ENCODE measurements around the gene AGBL1.
"Not testable (repeated sequence)": the region's sequence is repeated elsewhere in the genome, so short reads cannot be mapped to it uniquely, and the experiment has no call there.

Gene AGBL1

DNA sequence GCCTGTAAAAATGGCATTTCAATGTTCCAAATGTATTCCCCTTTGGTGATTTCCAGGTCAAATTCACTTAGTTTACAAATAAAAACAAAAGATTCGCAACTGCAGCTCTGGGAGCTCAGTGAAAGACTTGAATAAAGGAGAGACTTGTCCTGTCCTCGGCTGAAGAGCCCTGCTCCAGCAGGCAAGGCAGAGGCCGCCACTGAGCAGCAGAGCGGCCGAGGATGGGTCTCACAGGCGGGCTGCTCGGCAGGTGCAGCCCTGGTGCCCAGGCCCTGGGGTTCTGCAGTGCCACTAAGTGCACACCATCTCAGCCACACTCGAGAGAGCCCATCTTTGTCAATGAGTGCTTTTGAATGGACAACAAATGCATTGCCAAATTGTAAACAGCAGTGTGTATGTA is 856.2 kb downstream of the AGBL1 start:
- no peak for DNase-seq (ENCODE audit: low read depth in 3 of 3)

DNA sequence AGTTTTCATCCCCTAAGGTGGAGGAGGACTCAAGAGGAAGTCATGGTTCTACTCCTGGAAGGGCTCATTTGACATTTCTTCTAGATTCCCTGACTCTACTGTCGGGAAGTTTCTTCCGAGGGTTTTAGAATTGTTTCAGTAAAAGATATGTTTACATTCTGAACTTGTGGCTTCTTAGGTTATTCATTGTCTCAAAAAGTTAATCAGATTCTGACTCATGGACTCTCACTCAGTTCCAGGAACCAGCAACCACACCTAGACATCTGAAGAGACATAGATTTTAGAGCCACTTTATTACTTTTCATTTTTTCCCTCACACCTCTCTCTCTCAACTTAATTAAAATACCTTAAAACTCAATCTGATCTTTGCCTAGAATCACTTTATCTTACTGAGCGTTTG is 862.6 kb downstream of the AGBL1 start:
- no peak for DNase-seq (ENCODE audit: low read depth in 3 of 3)

DNA sequence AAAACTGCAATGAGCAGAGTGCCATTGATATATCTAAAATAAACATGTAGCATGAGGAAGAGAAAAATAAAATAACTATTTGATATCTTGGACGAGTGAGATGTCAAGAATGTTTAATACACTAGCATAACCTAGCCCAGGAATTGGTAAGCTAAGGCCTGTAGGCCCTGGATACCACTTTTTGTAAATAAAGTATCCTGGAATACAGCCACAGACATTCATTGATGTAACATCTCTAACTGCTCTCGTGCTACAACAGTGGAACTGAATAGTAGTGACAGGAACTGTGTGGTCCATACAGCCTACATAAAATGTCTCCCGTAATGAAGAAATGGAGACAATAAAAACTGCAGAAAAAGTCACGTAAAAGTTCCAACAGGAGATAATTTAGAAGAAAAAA is 869.0 kb downstream of the AGBL1 start:
- DNase-seq (ENCODE audit: low read depth in 3 of 3): no peak

DNA sequence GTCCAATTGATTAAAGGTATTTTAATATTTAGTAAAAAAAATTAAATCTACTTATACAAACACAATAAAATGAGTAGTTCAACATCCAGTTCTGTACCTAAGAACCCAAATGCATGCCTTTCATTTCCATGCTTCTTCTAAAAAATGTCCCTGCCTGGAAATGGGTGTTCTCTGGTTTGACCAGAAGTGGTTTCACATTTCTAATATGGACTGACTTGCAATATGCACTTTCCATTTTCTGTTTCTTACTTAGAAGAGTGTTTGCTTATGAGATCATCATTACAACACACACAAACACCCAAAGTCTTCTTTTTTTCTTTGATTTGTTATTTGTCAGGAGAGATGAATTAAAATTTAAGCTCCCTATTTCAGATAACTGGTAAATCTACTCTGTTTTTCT is 879.6 kb downstream of the AGBL1 start:
- DNase-seq (ENCODE audit: low read depth in 3 of 3): no peak

DNA sequence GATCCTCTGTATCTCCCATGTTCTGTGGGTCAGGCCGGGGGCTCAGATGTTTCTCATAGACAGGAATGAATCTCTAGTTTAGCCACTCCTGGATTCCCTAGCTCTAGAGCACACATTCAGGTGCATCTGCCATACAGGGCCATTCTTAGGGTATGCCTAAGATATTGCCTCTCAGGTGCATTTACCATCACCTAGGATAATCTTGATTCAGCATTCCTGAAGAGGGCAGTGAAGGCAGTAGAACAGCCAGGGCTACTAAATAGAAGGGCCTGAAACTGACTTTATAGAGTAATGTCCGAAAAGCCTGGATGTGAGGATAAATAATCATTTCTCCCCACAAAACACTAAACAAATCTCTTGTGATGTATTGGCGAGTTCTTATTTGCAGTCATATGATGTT is 882.0 kb downstream of the AGBL1 start:
- no peak for DNase-seq (ENCODE audit: low read depth in 3 of 3)

DNA sequence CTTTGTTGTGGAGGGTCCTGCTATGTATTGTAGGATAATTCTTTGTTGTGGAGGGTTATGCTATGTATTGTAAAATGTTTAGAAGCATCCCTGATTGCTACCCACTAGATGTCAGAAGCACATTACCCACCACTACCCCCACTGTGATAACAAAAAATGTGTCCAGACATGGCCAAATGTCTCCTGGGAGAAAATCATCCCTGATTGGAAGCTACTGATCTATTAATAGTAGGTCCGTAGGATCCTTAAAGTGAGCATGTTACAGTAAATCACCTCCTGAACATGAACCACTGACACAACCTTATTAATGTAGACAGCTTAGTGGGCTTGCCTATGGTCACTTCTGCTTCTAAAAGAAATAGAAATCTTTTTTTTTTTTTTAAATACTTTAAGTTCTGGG is 884.6 kb downstream of the AGBL1 start:
- no peak for DNase-seq (ENCODE audit: low read depth in 3 of 3)

DNA sequence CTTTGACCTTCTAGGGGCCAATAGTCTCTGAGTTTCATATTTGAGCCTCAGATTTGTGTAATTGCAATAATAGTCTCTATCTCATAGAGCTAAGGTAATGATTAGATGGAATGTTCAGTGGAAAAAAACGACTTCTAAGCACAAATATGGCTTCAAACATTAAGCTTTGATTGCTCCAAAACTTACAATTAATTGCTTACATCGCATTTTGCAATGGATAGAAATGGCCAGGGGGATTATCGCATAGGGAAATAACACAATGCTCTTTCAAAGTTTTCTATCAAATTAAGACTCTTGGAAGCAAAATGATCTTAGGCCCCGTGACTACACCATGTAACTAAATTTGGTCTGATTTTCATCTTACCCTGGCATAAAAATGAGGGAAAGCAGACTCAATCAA is 888.6 kb downstream of the AGBL1 start:
- DNase-seq (ENCODE audit: low read depth in 3 of 3): no peak

DNA sequence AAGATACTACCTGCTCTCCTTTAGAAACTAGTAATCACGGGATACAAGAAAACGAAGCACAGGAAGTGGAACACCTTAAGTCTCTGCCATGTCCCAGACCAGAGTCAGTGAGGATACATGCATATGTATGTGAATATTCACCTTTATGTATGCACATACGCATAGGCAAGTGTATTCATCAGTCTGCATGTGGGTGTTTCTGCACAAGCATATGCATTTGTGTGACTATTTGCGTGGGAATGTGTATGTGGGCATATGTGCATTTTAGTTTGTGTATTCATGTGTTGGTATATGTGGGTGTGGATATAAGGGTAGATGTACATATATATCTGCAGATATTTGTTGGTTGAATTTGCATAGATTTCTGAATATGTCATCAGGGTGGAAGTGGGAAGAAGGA is 889.7 kb downstream of the AGBL1 start:
- no peak for DNase-seq (ENCODE audit: low read depth in 3 of 3)

DNA sequence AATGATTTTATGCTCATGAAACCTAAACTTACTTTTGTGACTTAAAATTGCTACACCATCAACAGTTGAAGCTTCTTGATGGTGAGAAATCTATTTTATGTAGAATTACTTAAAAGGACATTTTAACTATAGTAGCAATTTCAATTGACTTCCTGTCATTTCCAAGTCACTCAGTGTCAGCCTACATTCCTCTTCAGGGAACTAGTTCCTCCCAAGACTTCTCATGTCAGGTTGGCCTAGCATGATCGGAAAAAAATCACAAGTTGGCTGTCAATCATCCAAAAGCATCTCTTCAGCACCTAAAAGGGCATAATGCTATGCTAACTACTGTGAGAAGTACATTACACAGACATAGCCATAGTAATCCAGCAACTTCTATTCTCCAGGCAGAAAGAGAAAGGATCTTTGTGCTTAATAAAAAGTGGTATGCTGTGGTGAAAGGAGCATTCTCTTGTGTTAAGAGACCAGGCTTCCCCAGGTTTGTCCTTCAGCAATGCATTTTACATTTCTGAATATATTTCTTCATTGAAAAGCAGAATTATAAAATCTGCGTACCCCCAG is 893.7 kb downstream of the AGBL1 start:
- DNase-seq (ENCODE audit: low read depth in 3 of 3): no peak

DNA sequence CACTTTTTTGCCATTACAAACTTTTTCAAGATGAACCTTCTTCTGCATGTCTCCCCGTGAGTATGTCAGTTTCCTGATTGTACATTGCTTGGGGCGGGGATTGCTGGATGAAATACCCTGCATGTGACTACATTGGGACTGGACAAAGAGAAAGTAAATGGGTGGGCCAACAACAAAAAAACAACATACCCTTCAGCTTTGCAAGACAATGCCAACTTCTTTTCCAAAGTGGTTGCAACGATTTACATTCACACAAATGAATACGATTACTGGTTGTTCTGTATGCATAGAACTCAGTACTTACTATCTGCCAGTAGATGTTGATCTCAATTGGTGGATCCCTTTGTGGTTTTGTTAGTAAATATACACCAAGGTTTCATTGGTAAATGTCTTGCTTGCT is 908.4 kb downstream of the AGBL1 start:
- no peak for DNase-seq (ENCODE audit: low read depth in 3 of 3)

DNA sequence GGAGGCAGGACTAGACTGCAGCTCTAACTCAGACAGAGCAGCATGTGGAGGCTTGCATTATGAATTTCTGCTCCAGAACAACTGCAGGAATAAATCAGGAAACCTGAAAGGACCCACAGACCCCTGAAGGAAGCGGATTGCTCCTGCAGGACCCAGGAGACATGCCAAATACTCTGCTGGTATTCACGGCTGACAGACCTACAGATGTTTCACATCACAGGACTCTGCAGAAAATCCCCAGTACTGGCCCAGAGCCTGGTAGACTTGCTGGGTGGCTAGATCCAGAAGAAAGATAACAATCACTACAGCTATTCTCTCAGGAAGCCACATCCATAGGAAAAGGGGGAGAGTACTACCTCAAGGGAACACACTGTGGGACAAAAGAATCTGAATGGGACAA is 942.1 kb downstream of the AGBL1 start:
- DNase-seq (ENCODE audit: low read depth in 3 of 3): no peak

DNA sequence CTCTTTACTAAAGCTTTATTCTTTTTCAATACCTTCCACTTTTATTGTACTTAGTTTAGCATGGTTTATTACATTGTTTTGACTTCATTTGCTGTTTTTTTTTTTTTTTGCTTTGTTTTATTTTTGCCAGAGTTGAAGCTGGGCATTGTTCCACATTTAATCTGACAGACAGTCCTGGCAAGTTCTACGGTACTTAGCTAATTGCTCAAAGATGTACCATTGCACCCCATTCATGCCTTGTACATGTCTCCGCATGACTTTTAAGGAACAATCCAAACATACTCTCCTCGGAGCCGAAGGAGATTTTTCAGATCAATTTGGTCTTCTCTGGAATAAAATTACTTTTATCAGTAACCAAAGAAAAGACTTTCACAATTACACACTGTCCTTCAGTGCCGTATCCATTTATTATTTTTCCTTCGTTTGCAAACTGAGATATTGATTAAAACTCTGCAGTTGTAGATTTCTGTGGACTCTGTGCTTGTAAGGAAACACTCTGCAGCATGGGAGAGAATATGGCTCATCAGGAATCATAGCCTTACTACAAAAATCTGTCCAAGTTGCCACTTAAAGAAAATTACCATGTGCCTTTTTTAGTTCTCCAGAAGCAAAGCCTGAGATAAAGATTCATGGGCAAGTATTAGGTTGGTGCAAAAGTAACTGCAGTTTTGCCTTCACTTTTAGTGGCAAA is 952.0 kb downstream of the AGBL1 start:
- no peak for DNase-seq (ENCODE audit: low read depth in 3 of 3)

DNA sequence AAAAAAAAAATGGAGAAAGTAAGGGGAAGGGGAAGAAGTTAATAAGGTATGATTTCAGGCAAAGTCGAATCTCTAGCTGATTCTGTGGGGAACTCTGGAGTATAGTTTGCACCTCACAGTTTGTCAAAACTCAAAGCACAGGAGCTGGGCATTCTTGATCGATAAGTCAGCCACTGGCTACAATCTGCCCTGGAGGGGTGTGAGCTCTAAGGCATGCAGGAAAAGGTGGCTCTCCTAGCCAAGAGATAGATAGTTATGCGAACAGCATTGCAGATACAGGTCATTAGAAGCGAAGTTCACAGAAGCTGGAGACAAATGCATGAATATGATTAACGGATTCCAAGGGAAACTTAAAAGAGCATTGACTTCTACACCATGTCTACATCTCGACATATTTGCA is 952.6 kb downstream of the AGBL1 start:
- DNase-seq (ENCODE audit: low read depth in 3 of 3): no peak

DNA sequence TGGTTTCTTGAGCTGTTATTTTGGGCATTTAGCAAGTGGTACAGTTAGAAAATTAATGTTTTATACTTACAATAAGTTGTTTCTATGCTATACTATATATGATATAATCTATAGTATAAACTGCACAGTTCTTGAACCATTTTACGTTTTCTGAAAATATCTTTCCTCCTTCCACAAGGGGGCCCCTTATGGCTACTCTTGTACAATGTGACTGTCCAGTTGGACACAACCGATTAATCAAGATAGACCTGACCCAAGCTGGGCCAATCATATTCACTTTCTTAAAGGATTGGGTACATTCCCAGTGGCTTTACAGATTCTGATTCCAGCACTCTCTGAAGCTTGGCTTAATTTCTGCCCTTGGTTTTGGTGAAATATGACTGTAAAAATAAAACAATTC is 953.4 kb downstream of the AGBL1 start:
- DNase-seq (ENCODE audit: low read depth in 3 of 3): no peak

DNA sequence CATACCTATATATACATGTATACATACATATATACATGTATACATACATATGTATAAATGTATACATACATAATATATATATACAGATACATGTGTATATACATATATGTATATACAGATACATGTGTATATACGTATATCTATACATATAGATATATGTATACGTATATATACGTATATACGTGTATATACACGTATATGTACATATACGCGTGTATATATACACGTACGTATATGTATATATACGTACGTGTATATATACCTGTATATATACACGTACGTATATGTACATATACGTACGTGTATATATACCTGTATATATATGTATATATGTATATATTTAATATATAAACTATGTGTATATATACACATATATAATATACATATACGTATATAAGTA is 955.2 kb downstream of the AGBL1 start:
- no peak for DNase-seq (ENCODE audit: low read depth in 3 of 3)

DNA sequence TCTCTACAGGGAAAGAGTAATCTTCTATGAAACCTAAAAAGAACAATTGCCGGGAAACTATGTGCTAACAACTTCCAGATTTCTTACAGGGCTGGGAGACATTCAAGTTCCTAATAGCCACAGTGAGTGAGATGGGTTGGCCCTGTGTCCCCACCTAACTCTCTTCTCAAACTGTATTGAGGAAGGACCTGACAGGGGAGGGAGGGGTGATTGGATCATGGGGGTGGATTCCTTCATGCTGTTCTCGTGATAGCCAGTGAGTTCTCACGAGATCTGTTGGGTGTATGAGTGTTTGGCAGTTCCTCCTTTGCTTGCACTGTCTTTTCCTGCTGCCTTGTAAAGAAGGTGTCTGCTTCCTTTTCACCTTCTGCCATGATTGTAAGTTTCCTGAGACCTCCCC is 958.7 kb downstream of the AGBL1 start:
- DNase-seq (ENCODE audit: low read depth in 3 of 3): no peak

DNA sequence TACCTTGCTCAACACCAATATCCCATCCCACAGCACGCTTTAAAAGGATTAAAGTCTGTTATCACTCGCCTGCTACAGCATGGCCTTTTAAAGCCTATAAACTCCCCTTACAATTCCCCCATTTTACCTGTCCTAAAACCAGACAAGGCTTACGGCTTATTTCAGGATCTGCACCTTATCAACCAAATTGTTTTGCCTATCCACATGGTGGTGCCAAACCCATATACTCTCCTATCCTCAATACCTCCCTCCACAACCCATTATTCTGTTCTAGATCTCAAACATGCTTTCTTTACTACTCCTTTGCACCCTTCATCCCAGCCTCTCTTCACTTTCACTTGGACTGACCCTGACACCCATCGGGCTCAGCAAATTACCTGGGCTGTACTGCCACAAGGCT is 962.9 kb downstream of the AGBL1 start:
- not testable (repeated sequence) for DNase-seq (ENCODE audit: low read depth in 3 of 3)

DNA sequence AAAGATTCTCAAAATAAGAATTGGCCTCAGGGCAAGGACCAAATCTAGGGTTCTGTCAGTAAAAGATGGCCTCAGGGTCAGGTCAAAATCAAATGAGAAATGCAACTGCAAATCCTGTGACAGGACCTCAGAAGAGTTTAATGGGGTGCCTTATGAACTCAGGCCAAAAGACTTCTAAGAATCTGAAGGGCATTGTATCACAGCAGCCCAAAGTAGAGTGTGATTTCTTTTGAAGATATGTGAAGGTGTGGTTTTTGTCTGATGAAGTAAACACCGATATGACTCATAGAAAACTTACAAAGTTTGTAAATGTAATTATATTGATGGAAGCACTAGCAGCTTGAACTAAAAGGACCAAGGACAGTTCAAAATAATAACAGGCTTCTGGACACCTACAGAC is 966.1 kb downstream of the AGBL1 start:
- no peak for DNase-seq (ENCODE audit: low read depth in 3 of 3)

DNA sequence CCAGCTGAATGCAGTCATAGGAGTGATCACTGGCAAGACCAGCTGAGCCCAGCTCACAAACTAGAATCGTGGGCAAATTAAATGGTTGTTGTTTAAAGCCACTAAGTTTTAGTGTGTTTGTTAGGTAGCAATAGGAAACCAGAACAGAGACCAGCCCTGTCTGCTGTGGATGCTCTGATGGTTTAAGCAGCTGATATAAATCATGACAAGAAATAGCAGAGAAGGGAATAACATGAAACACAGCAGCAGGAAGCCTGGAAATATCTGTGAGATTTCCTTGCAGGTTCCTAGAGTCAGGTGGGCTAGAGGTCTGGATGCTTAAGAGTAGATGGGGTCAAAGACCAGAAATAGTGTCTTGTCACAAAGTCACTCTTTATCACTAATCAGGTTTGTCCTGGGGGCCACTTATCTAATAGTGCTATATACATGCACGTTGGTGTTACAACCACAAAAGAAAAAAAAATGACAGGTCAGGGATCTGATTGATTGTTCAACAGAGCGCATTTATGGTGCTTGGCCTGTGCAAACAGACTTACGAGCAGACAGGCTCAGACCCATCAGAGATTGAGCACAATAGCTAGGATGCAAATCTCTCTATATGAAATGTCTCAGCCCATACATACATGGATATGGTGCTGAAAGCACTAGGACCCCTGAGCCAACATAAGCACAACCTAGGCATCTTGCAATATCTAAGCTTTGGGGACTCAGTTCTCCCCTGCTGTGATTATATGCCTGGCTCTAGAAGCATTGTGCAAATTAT is 967.7 kb downstream of the AGBL1 start:
- DNase-seq (ENCODE audit: low read depth in 3 of 3): no peak
